BLaER1 (cell line): ENCODE data around the gene SNX24.

ENCODE experiments used
- H3K27ac ChIP-seq: shearing (Covaris generic); formaldehyde crosslinking; 2 replicates; pipeline ENCODE4 v1.8.1; 2022
- H3K27me3 ChIP-seq: shearing (Covaris generic); formaldehyde crosslinking; 2 replicates; pipeline ENCODE4 v1.8.1; 2022
- H3K36me3 ChIP-seq: shearing (Covaris generic); formaldehyde crosslinking; 2 replicates; pipeline ENCODE4 v1.8.1; 2022
- H3K4me1 ChIP-seq: shearing (Covaris generic); formaldehyde crosslinking; 2 replicates; pipeline ENCODE4 v1.8.1; 2022
- H3K4me2 ChIP-seq: shearing (Covaris generic); formaldehyde crosslinking; 2 replicates; pipeline ENCODE4 v1.8.1; 2022
- H3K4me3 ChIP-seq: shearing (Covaris generic); formaldehyde crosslinking; 2 replicates; pipeline ENCODE4 v1.8.1; 2022
- H3K9ac ChIP-seq: shearing (Covaris generic); formaldehyde crosslinking; 2 replicates; pipeline ENCODE4 v1.8.1; 2022
- H3K9me3 ChIP-seq: shearing (Covaris generic); formaldehyde crosslinking; 2 replicates; pipeline ENCODE4 v1.8.1; 2022
- H4K20me1 ChIP-seq: shearing (Covaris generic); formaldehyde crosslinking; 2 replicates; pipeline ENCODE4 v1.8.1; 2022
- Cebpa-rat ChIP-seq: shearing (Covaris generic); IDR thresholded peaks from 2 replicates; pipeline ENCODE4 v1.8.1; 2022

The SNX24 gene

DNA sequence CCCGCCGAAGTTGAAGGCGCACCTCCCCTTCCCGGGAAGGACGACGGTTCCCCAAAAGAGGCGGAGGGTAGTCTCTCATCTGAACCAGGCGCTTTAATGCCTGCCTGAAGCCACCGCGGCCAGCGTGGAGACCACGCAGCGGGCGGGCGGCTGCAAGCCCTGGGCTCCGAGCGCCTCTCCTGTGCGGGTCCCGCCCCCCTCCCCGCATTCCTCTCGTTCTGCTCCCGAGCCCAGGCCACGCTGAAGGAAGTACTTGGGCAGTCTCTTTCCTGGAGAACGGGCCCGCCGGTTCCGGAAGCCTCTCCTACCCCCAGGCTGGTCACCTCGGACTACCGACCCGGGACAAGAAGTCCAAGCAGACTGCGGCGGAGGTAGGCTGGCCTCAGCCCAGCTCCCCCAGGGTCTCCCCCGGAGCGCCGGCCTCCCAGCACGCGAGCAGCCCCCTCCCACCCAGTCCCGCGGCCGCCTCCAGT, 190.5 kb downstream of the SNX24 start:
- TF ChIP-seq Cebpa-rat = no peak
- Histone ChIP-seq H3K4me2 (peak overlapping the region; percentile 96), H3K36me3 (no peaks in the 10 kb centered on the region), H3K27ac (no peak overlapping the region), H3K4me1 (peaks cover 17% of the 10 kb centered on the region), H3K4me3 (peak overlapping the region; percentile 77), H4K20me1 (0 out of 2 replicates have a peak, but pooled peaks cover 15% of the 10 kb centered on the region), H3K27me3 (peaks cover 54% of the 10 kb centered on the region), H3K9me3 (no peaks in the 10 kb centered on the region), H3K9ac (peak overlapping the region; percentile 43)

DNA sequence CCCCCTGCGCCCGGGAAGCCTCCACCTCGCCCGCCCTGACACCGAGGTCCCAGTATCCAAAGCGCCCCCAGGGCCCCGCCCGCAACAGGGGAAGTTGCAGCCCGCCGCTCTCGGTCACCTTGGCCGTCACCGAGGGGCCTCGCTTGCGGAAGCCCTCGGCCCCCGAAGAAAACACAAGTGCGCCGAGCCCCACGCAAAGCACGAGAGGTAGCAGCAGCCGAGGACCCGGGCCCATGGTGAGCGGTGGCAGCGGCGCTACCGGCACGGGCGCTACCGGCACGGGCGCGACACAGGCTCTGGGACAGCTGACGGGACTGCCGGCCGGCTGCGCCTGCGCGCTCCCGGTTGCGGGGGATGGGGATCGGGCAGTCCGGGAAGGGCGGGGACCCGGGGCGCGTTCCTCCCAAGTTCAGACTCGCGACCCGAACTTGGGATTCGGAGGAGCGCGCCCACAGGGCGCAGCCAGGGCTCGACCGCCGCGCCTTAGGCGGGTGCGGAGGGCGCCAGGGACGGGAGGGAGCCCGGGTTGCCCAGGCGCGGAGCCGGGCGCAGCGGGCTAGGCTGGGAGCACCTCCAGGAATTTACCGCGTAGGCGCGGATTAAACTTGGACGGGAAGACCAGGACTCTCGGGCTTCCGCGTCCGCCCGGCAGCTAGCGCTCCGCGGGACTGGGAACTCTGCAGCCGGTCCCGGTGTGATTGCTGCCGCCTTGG, 191.1 kb downstream of the SNX24 start, which contains the start of gene PPIC:
PPIC (minus strand) TSS at position 335 of the 713 bp plus-strand sequence; CDS start at position 235, 100 bp downstream.
- H4K20me1 ChIP-seq = 0 out of 2 replicates have a peak, but pooled peaks cover 15% of the 10 kb centered on the region
- no peaks in the 10 kb centered on the region for H3K36me3 ChIP-seq
- peaks cover 17% of the 10 kb centered on the region for H3K4me1 ChIP-seq
- no peak within 1 kb of the TSS for H3K27ac ChIP-seq
- H3K27me3 ChIP-seq = peaks cover 54% of the 10 kb centered on the region
- H3K4me3 ChIP-seq = peak within 1 kb of the TSS; percentile 77
- TF ChIP-seq Cebpa-rat = no peak
- no peaks in the 10 kb centered on the region for H3K9me3 ChIP-seq
- peak within 1 kb of the TSS; percentile 43 for H3K9ac ChIP-seq
- H3K4me2 ChIP-seq = peak within 1 kb of the TSS; percentile 96

GRCh38 chr5:123037104-123037418, 191.6 kb downstream of the SNX24 start:
- Histone ChIP-seq H3K9ac (no peak overlapping the region), H3K4me1 (peaks cover 17% of the 10 kb centered on the region), H3K4me2 (peak overlapping the region; percentile 96), H4K20me1 (0 out of 2 replicates have a peak, but pooled peaks cover 15% of the 10 kb centered on the region), H3K27ac (no peak overlapping the region), H3K9me3 (no peaks in the 10 kb centered on the region), H3K27me3 (peaks cover 54% of the 10 kb centered on the region), H3K4me3 (peak overlapping the region; percentile 77), H3K36me3 (no peaks in the 10 kb centered on the region)
- no peak for TF ChIP-seq Cebpa-rat

DNA sequence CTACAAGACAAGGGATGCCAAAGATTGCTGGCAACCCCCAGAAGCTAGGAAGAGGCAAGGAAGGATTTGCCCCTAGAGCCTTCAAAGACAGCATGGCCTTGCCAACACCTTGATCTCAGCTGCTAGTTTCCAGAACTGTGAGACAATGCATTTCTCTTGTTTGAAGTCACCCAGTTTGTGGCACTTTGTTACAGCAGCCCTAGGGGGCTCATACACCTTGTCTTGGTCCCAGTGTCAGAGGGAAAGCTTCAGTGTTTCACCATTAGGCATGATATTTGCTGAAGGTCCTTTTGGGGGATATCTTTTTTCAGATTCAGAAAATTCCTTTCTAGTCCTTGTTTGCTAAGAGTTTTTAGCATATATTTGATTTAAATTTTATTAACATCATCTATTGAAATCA, 194.3 kb downstream of the SNX24 start:
- Histone ChIP-seq H3K27me3 (peaks cover 49% of the 10 kb centered on the region), H3K4me2 (no peak overlapping the region), H4K20me1 (0 out of 2 replicates have a peak, but pooled peaks cover 15% of the 10 kb centered on the region), H3K4me3 (no peak overlapping the region), H3K4me1 (peaks cover 13% of the 10 kb centered on the region), H3K9me3 (no peaks in the 10 kb centered on the region), H3K27ac (no peak overlapping the region), H3K9ac (no peak overlapping the region), H3K36me3 (no peaks in the 10 kb centered on the region)
- TF ChIP-seq Cebpa-rat = no peak

DNA sequence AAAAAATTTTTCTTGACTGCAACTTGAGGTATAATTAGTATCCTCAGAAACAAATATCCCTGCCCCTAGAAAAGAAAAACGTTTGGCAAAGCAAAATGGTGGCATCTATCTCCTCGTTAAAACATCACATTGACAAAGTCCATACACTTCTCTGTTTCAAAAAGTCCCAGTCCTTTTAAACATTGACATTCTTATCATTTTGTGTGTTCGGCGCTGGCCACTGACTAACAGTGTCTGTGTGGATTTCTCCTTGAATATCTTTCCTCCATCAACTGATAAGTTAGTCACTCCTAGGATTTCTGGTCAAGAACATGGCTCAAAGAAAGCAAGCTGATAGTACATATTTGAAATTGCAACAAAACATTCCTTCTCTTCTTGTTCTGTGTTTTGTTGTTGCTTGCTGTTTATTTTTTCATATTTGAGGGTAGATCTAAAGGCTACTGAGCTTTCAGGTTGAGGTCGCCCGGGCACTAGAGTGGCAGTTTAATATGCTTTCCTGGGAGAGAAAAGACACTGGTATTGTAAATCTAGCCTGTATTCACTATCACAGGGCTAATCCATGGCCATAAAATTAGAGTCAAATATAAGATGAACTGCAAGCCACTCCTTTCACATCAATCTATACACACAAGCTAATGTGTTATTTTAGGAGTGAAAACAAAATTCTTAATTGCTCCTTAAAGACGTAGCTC, 199.7 kb downstream of the SNX24 start:
- H3K27me3 ChIP-seq = no peaks in the 10 kb centered on the region
- no peak for TF ChIP-seq Cebpa-rat

GRCh38 chr5:123046222-123046621, 200.8 kb downstream of the SNX24 start:
- Histone ChIP-seq H3K27ac (no peak overlapping the region), H4K20me1 (no peaks in the 10 kb centered on the region)

More for the DNA sequence above, 199.7 kb downstream of the SNX24 start:
- Histone ChIP-seq H3K4me2 (no peak overlapping the region), H3K36me3 (no peaks in the 10 kb centered on the region), H3K9ac (no peak overlapping the region), H3K4me3 (no peak overlapping the region), H3K4me1 (no peaks in the 10 kb centered on the region), H3K9me3 (no peaks in the 10 kb centered on the region), H4K20me1 (no peaks in the 10 kb centered on the region), H3K27ac (no peak overlapping the region)

GRCh38 chr5:123047706-123048105, 202.3 kb downstream of the SNX24 start:
- TF ChIP-seq Cebpa-rat = no peak
- Histone ChIP-seq H3K4me3 (no peak overlapping the region), H3K9me3 (no peaks in the 10 kb centered on the region), H3K27me3 (no peaks in the 10 kb centered on the region), H3K36me3 (no peaks in the 10 kb centered on the region), H3K9ac (no peak overlapping the region), H3K27ac (no peak overlapping the region), H3K4me1 (no peaks in the 10 kb centered on the region), H4K20me1 (no peaks in the 10 kb centered on the region), H3K4me2 (no peak overlapping the region)

More at GRCh38 chr5:123046222-123046621, 200.8 kb downstream of the SNX24 start:
- Histone ChIP-seq H3K4me2 (no peak overlapping the region), H3K9ac (no peak overlapping the region), H3K9me3 (no peaks in the 10 kb centered on the region), H3K4me1 (no peaks in the 10 kb centered on the region), H3K27me3 (no peaks in the 10 kb centered on the region), H3K36me3 (no peaks in the 10 kb centered on the region), H3K4me3 (no peak overlapping the region)
- no peak for TF ChIP-seq Cebpa-rat

DNA sequence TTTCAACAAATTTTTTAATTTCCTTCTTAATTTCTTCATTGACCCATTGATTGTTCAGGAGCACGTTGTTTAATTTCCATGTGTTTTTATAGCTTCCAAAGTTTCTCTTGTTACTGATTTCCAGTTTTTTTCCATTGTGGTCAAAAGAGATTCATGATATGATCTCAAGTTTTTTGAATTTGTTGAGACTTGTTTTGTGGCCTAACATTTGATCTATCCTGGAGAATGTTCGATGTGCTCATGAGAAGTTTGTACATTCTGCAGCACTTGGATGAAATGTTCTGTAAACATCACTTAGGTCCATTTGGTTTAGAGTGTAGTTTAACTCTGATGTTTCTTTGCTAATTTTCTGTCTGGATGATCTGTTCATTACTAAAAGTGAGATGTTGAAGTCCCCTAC, 205.8 kb downstream of the SNX24 start:
- no peaks in the 10 kb centered on the region for H3K27me3 ChIP-seq
- no peaks in the 10 kb centered on the region for H3K36me3 ChIP-seq
- H3K27ac ChIP-seq = no peak overlapping the region
- no peak overlapping the region for H3K9ac ChIP-seq
- no peak overlapping the region for H3K4me3 ChIP-seq
- no peaks in the 10 kb centered on the region for H4K20me1 ChIP-seq
- H3K9me3 ChIP-seq = no peaks in the 10 kb centered on the region
- TF ChIP-seq Cebpa-rat = no peak
- H3K4me1 ChIP-seq = no peaks in the 10 kb centered on the region
- no peak overlapping the region for H3K4me2 ChIP-seq
